Activated gamma-delta T cell treated with anti-CD3 and anti-CD28 coated beads, Interleukin-2, amount 50 U/mL, for 16 hours (primary cell): Measurements from ENCODE around the gene COG4.

ENCODE experiments used
- DNase-seq: peaks from one replicate; pipeline ENCODE4 v3.0.0-alpha.2; 2020; ENCODE audit warnings: low read depth

The COG4 gene

GRCh38 chr16:70432723-70433457, 90.5 kb downstream of the COG4 start:
- DNase-seq: no peak

DNA sequence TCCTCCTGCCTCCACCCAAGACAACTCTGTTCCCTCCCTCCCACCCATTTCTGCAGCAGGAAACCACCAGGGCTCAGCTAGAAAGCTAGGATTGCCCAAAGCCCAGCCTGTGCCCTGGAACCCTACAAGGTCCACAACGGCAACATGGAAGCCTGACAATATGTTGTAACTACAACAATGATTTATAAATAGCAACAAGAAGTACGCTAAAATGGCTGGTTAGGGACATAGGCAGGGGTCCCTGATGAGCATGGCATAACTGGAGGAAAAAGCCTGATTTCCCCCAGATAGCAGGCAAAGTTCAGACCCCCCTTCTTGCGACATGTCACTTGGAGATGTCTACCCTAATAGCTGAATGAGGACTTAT, 91.0 kb downstream of the COG4 start:
- no peak for DNase-seq

DNA sequence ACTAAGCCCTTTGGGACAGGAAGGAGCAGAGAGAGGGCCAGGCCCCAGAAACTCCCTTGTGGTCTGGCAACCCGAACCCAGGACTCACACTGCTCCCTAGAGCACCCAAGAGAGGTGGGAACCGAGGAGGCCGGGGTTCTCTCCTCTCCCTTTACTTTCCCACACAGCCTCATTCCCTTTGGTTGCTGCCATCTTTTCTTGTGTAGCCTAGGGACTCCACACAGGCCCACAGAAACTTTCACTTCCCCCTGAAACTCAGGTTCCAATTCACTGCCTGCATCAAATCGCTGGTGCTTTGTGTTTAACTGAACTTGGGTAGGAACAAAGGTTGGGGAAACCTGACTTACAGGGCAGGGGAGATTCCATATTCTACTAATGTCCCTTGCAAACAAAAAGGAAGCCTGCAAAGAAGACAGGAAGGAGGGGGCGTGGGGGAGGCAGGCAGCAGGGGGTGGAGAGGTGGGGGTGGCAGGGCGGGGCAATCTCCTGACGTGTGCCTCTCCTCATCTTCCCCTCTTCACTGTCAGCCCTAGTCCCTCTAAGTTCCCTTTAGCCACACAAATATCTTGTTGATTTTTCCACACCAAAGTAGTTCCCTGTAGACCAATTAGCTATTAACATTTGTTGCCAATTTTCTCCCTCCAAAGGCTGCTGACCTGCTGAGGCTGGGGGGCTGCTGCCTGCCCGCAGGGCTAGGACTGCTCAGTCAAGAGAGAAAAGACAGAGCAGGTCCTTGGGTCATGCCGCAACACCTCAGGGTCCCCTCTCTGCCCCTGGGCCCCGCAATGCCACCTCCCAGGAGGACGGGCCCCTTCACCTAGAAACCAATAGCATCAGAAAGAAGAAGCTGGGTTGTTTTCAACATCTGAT, 92.5 kb downstream of the COG4 start:
- peak; percentile 35 for DNase-seq
